GM13977 (cell line): ENCODE data around the gene CCPG1.
"Not testable (repeated sequence)": the region's sequence is repeated elsewhere in the genome, so short reads cannot be mapped to it uniquely, and the experiment has no call there.

ENCODE experiments used
- DNase-seq: peaks from one replicate; pipeline ENCODE4 v3.0.0; 2012; ENCODE audit warnings: low spot score
- CTCF ChIP-seq: IDR thresholded peaks from 2 replicates; pipeline ENCODE4 v1.5.1; 2012; ENCODE audit warnings: mild to moderate bottlenecking, control low read depth; ENCODE audit not compliant: insufficient read depth; ENCODE audit errors: extremely low read depth, missing control alignments
- in situ Hi-C: fragments of 300-500 bp; cut with MboI; formaldehyde crosslinking; loops from one replicate; pipeline ENCODE4 v1.12.0; 2022; ENCODE audit warnings: low sequenced_read_pairs, low pct_unique_long_range_greater_than_20kb, mixed read lengths, inconsistent platforms; ENCODE audit not compliant: unreplicated experiment

The CCPG1 gene

GRCh38 chr15:55408012-55408928 lies at the start of gene CCPG1, which contains the start of gene PIERCE2:
Gene CCPG1 (minus strand): TSS chr15:55408359. CDS start chr15:55389424, 18,935 bp downstream.
Gene PIERCE2 (plus strand): TSS chr15:55408495. CDS start chr15:55408769, 274 bp downstream.
- peak; percentile 92 for DNase-seq
- peak; percentile 53 for TF ChIP-seq CTCF
- in situ Hi-C loops = loop anchor here (25.0 kb wide), 1 partner anchor 196 kb away; no protein-coding TSS in a partner anchor

GRCh38 chr15:55457401-55458022 lies 49.4 kb upstream of the CCPG1 start:
- DNase-seq = no peak
- in situ Hi-C loops = no loop called here
- no peak for TF ChIP-seq CTCF

- in situ Hi-C loops, DNase-seq: not testable (repeated sequence)
Measured at GRCh38 chr15:55447030-55447394, 38.9 kb upstream of the CCPG1 start.

GRCh38 chr15:55446379-55447029 lies 38.3 kb upstream of the CCPG1 start:
- DNase-seq, in situ Hi-C loops: not testable (repeated sequence)

GRCh38 chr15:55445936-55446335 lies 37.8 kb upstream of the CCPG1 start:
- DNase-seq, in situ Hi-C loops: not testable (repeated sequence)

- in situ Hi-C loops, DNase-seq: not testable (repeated sequence)
Measured at GRCh38 chr15:55443141-55443540, 35.0 kb upstream of the CCPG1 start.

- in situ Hi-C loops = no loop called here
- peak; percentile 58 for DNase-seq
- TF ChIP-seq CTCF = peak; percentile 60
Measured at GRCh38 chr15:55434989-55435825, 27.0 kb upstream of the CCPG1 start.

GRCh38 chr15:55422089-55422488 lies 13.9 kb upstream of the CCPG1 start:
- no peak for TF ChIP-seq CTCF
- in situ Hi-C loops = loop anchor here (25.0 kb wide), 1 partner anchor 210 kb away; no protein-coding TSS in a partner anchor
- DNase-seq = no peak
